IMR-90 (cell line): ENCODE data around the gene BECN2. TPM values are rescaled to one million over a fixed set of nuclear protein-coding genes. Genes with fewer than 3 reads are reported as not detected.

ENCODE experiments used
- ATAC-seq: fragments of 200-7000 bp; cut with Tn5 transposase; 2 replicates; pipeline ENCODE4 v1.9.1; 2020; ENCODE audit warnings: low read depth, mild to moderate bottlenecking, moderate library complexity
- BruUV-seq: library from RNA; stranded (reverse); fragments of 400-500 nt; replicated peaks from 2 replicates; lab custom pipeline; 2021; lab: Mats Ljungman, UMichigan
- CTCF ChIA-PET: fragments of 300-600 bp; formaldehyde crosslinking; extraction: SDS; loops from one replicate; lab custom pipeline; 2021; ENCODE audit warnings: antibody characterized with exemption; lab: Yijun Ruan, JAX
- POLR2A ChIA-PET: fragments of 300-600 bp; sonication (Branson Sonifier 250); formaldehyde crosslinking; loops from one replicate; lab custom pipeline; 2022; ENCODE audit warnings: antibody characterized with exemption; ENCODE audit not compliant: unreplicated experiment; lab: Charles Lee
- DNase-seq: peaks from one replicate; pipeline ENCODE4 v3.0.0; 2013
- H2AFZ ChIP-seq: replicated peaks from 2 replicates; pipeline ENCODE3; 2013; ENCODE audit warnings: low read length, mild to moderate bottlenecking; ENCODE audit not compliant: poor library complexity
- H2AK5ac ChIP-seq: 2 replicates; pipeline ENCODE4 v1.6.1; 2013; ENCODE audit warnings: low read depth, low read length, inconsistent platforms
- H2AK9ac ChIP-seq: replicated peaks from 2 replicates; pipeline ENCODE3; 2013; ENCODE audit warnings: mild to moderate bottlenecking, low read depth, low read length, moderate library complexity; ENCODE audit not compliant: poor library complexity
- H2BK120ac ChIP-seq: 2 replicates; pipeline ENCODE4 v1.6.1; 2013; ENCODE audit warnings: low read depth, low read length, inconsistent platforms
- H2BK15ac ChIP-seq: 3 replicates; pipeline ENCODE4 v1.6.1; 2013; ENCODE audit warnings: low read depth, low read length, inconsistent platforms
- H2BK20ac ChIP-seq: 2 replicates; pipeline ENCODE4 v1.6.1; 2013; ENCODE audit warnings: low read depth, mild to moderate bottlenecking, inconsistent platforms, low read length, moderate library complexity
- H2BK5ac ChIP-seq: 2 replicates; pipeline ENCODE4 v1.6.1; 2013; ENCODE audit warnings: mild to moderate bottlenecking, low read depth, low read length, inconsistent platforms; ENCODE audit not compliant: poor library complexity, severe bottlenecking
- H3K14ac ChIP-seq: replicated peaks from 2 replicates; pipeline ENCODE4 v1.6.1; 2013; ENCODE audit warnings: low read depth, low read length, inconsistent platforms
- H3K18ac ChIP-seq: 2 replicates; pipeline ENCODE4 v1.6.1; 2013; ENCODE audit warnings: low read depth, low read length, control low read depth
- H3K23ac ChIP-seq: 2 replicates; pipeline ENCODE4 v1.6.1; 2013; ENCODE audit warnings: low read depth, low read length, inconsistent platforms
- H3K27ac ChIP-seq: 2 replicates; pipeline ENCODE4 v1.5.1; 2013; ENCODE audit warnings: mild to moderate bottlenecking, control low read depth, low read length; ENCODE audit not compliant: insufficient read depth
- H3K27me3 ChIP-seq: 2 replicates; pipeline ENCODE4 v1.6.1; 2013; ENCODE audit warnings: low read length; ENCODE audit not compliant: control insufficient read depth, insufficient read depth
- H3K36me3 ChIP-seq: 2 replicates; pipeline ENCODE4 v1.6.1; 2013; ENCODE audit warnings: low read length, mixed read lengths; ENCODE audit not compliant: control insufficient read depth, insufficient read depth
- H3K4ac ChIP-seq: 2 replicates; pipeline ENCODE4 v1.6.1; 2013; ENCODE audit warnings: low read depth, low read length, inconsistent platforms
- H3K4me1 ChIP-seq: 2 replicates; pipeline ENCODE4 v1.6.1; 2013; ENCODE audit warnings: low read length, mixed read lengths; ENCODE audit not compliant: control insufficient read depth, insufficient read depth
- H3K4me2 ChIP-seq: 2 replicates; pipeline ENCODE4 v1.6.1; 2013; ENCODE audit warnings: low read depth, mild to moderate bottlenecking, control low read depth, low read length, moderate library complexity
- H3K4me3 ChIP-seq: 2 replicates; pipeline ENCODE4 v1.5.1; 2013; ENCODE audit warnings: low read depth, mild to moderate bottlenecking, control low read depth, low read length, moderate library complexity; ENCODE audit not compliant: insufficient read depth
- H3K56ac ChIP-seq: 2 replicates; pipeline ENCODE4 v1.6.1; 2013; ENCODE audit warnings: low read length, inconsistent platforms; ENCODE audit not compliant: insufficient read depth; ENCODE audit errors: extremely low read depth
- H3K79me1 ChIP-seq, 2 experiments: 2 replicates each; pipeline ENCODE4 v1.6.1; 2013; ENCODE audit warnings: low read length in 2 of 2, inconsistent platforms in 1 of 2, low read depth in 1 of 2
- H3K9ac ChIP-seq: 2 replicates; pipeline ENCODE4 v1.6.1; 2013; ENCODE audit warnings: low read depth, low read length, control low read depth
- H3K9me1 ChIP-seq: 2 replicates; pipeline ENCODE4 v1.6.1; 2013; ENCODE audit warnings: low read length, inconsistent platforms; ENCODE audit not compliant: insufficient read depth
- H3K9me3 ChIP-seq: 2 replicates; pipeline ENCODE4 v1.6.1; 2013; ENCODE audit warnings: low read length; ENCODE audit not compliant: control insufficient read depth, insufficient read depth
- H4K20me1 ChIP-seq: 2 replicates; pipeline ENCODE4 v1.6.1; 2013; ENCODE audit warnings: low read length, inconsistent platforms; ENCODE audit not compliant: insufficient read depth
- H4K5ac ChIP-seq: 2 replicates; pipeline ENCODE4 v1.6.1; 2013; ENCODE audit warnings: mild to moderate bottlenecking, low read depth, low read length, control low read depth
- H4K8ac ChIP-seq, 2 experiments: 2 replicates each; pipeline ENCODE4 v1.6.1; 2013; ENCODE audit warnings: low read depth in 2 of 2, low read length in 2 of 2, control low read depth in 1 of 2, inconsistent platforms in 1 of 2
- H4K91ac ChIP-seq: 2 replicates; pipeline ENCODE4 v1.6.1; 2013; ENCODE audit warnings: low read depth, low read length, inconsistent platforms; ENCODE audit not compliant: insufficient read depth
- FOS ChIP-seq: fragments of 150-350 bp; IDR thresholded peaks from 2 replicates; pipeline ENCODE4 v1.6.1; 2016; ENCODE audit warnings: low read depth, low read length
- WGBS, 2 experiments: methylation state at CpG; one replicate each; pipeline versions ENCODE4 v1.1.5 to v1.1.7; 2013; ENCODE audit warnings: missing lambda C conversion rate in 2 of 2; ENCODE audit not compliant: insufficient read length in 1 of 2; ENCODE audit errors: extremely low coverage in 2 of 2; 5-methylcytosine and 5-hydroxymethylcytosine counted together
- dilution Hi-C: fragments of 300-500 bp; cut with HindIII; formaldehyde crosslinking; loops from one replicate; pipeline ENCODE4 v1.14.3; 2018; ENCODE audit warnings: low sequenced_read_pairs; ENCODE audit not compliant: unreplicated experiment
- in situ Hi-C: fragments of 300-500 bp; cut with MboI; formaldehyde crosslinking; loops from 3 replicates; pipeline ENCODE4 v1.14.3; 2019; ENCODE audit warnings: low sequenced_read_pairs, inconsistent platforms, mixed read lengths
- intact Hi-C: fragments of 100-400 bp; cut with micrococcal nuclease; formaldehyde crosslinking; loops from 2 replicates; pipeline ENCODE4 v1.10.0; 2022
- polyA plus RNA-seq, 3 experiments: library from polyadenylated mRNA; depleted of rRNA; stranded (reverse); fragments of >200 nt; gene quantifications; 2 replicates each; pipeline ENCODE4 v1.2.3, GENCODE V29; 2012; ENCODE audit warnings: low replicate concordance in 1 of 3
- total RNA-seq: library from RNA; depleted of rRNA; stranded (reverse); fragments of >200 nt; gene quantifications from 2 replicates; pipeline ENCODE4 v1.2.3, GENCODE V29; 2012
- TF ChIP-seq, protein P1 (sequence below): fragments of 150-350 bp; IDR thresholded peaks from 2 replicates; pipeline ENCODE4 v1.6.1; 2017; ENCODE audit warnings: mild to moderate bottlenecking, antibody characterized with exemption, low read length, low read depth

Gene BECN2
- total and polyA plus RNA-seq, 2 of the 4 experiments (the other 2 are of a cell fraction), result not detected

GRCh38 chr1:242005866-242006535, 48.4 kb downstream of the BECN2 start:
- ChIA-PET CTCF (interaction anchor here (1.8 kb wide), 1 partner anchor 8 kb away, joined by 8 read pairs; the partner anchor contains the start of gene MAP1LC3C), POLR2A (no interaction called here)
- H3K9ac ChIP-seq, result no peak overlapping the region
- intact Hi-C loops, result no loop called here
- WGBS, 2 experiments, result 60% methylated on average over 1 of the region's 5 CpGs; no CpG with 5 or more reads in 1 of the 2 experiments
- no peak overlapping the region for H2BK20ac ChIP-seq
- dilution Hi-C loops, result no loop called here
- H4K8ac ChIP-seq, result no peak overlapping the region
- no peaks in the 10 kb centered on the region for H3K9me1 ChIP-seq
- H3K27me3 ChIP-seq, result no peaks in the 10 kb centered on the region
- no peak overlapping the region for H2BK5ac ChIP-seq
- no peaks in the 10 kb centered on the region for H3K4me1 ChIP-seq
- no peaks in the 10 kb centered on the region; the same call in 1 of the 2 replicates for H3K9me3 ChIP-seq
- H4K5ac ChIP-seq, result no peak overlapping the region
- H2AK5ac ChIP-seq, result no peak overlapping the region
- H3K4me2 ChIP-seq, result no peak overlapping the region
- no peak overlapping the region for H2AK9ac ChIP-seq
- no peak overlapping the region for H3K4me3 ChIP-seq
- no peak; the same call in 1 of the 2 replicates for ATAC-seq
- H4K20me1 ChIP-seq, result no peaks in the 10 kb centered on the region
- DNase-seq, result no peak
- no peak overlapping the region for H2AFZ ChIP-seq
- H3K36me3 ChIP-seq, result no peaks in the 10 kb centered on the region
- no peak overlapping the region for H3K4ac ChIP-seq
- H4K91ac ChIP-seq, result no peak overlapping the region
- H3K79me1 ChIP-seq, result no peaks in the 10 kb centered on the region
- H3K56ac ChIP-seq, result no peak overlapping the region
- TF ChIP-seq, protein P1, sequence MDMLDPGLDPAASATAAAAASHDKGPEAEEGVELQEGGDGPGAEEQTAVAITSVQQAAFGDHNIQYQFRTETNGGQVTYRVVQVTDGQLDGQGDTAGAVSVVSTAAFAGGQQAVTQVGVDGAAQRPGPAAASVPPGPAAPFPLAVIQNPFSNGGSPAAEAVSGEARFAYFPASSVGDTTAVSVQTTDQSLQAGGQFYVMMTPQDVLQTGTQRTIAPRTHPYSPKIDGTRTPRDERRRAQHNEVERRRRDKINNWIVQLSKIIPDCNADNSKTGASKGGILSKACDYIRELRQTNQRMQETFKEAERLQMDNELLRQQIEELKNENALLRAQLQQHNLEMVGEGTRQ, result no peak
- TF ChIP-seq FOS, result no peak
- no peak overlapping the region for H3K27ac ChIP-seq
- H3K23ac ChIP-seq, result no peak overlapping the region
- H3K14ac ChIP-seq, result no peak overlapping the region
- H2BK15ac ChIP-seq, result no peak overlapping the region
- no TSS peak for BruUV-seq
- no peak overlapping the region for H2BK120ac ChIP-seq
- in situ Hi-C loops, result no loop called here
- no peak overlapping the region for H3K18ac ChIP-seq
